SU-DHL-6 (cell line): ENCODE results near the gene IQSEC3.

ENCODE experiments used
- H2AFZ ChIP-seq: fragments of 200-600 bp; sonication (generic); 2 replicates; pipeline ENCODE4 v1.6.1; 2014; ENCODE audit warnings: low read depth, mild to moderate bottlenecking, moderate library complexity, mixed read lengths, antibody characterized with exemption, low read length; ENCODE audit not compliant: severe bottlenecking
- H3F3A ChIP-seq: fragments of 200-600 bp; shearing (Covaris generic); 2 replicates; pipeline ENCODE4 v1.6.0; 2016; ENCODE audit warnings: antibody characterized with exemption, mild to moderate bottlenecking; ENCODE audit not compliant: insufficient read depth
- H3K27ac ChIP-seq: fragments of 200-600 bp; sonication (generic); 2 replicates; pipeline ENCODE4 v1.5.1; 2016; ENCODE audit warnings: low read depth, mild to moderate bottlenecking, low read length, moderate library complexity, mixed read lengths
- H3K27me3 ChIP-seq: fragments of 200-600 bp; sonication (generic), shearing (Covaris generic); 2 replicates; pipeline ENCODE4 v1.6.0; 2014; ENCODE audit warnings: mild to moderate bottlenecking, low read length
- H3K36me3 ChIP-seq: fragments of 200-600 bp; sonication (generic); 2 replicates; pipeline ENCODE4 v1.6.1; 2014; ENCODE audit warnings: mild to moderate bottlenecking, low read length, mixed read lengths
- H3K4me2 ChIP-seq: fragments of 300-600, 200-600 bp; shearing (Covaris generic), sonication (generic); 2 replicates; pipeline ENCODE4 v1.6.0; 2014; ENCODE audit warnings: low read length, low read depth, mild to moderate bottlenecking; ENCODE audit not compliant: poor library complexity, severe bottlenecking
- H3K4me3 ChIP-seq: fragments of 200-600 bp; sonication (generic); 2 replicates; pipeline ENCODE4 v1.5.1; 2014; ENCODE audit warnings: antibody characterized with exemption, low read length, mild to moderate bottlenecking, mixed read lengths; ENCODE audit not compliant: insufficient read depth, poor library complexity, severe bottlenecking
- H3K79me2 ChIP-seq: fragments of 200-600 bp; sonication (generic); 2 replicates; pipeline ENCODE4 v1.6.1; 2014; ENCODE audit warnings: mild to moderate bottlenecking, low read length, moderate library complexity; ENCODE audit not compliant: insufficient read depth
- H3K9ac ChIP-seq: fragments of 200-600 bp; sonication (generic); 2 replicates; pipeline ENCODE4 v1.7.0; 2014; ENCODE audit warnings: mild to moderate bottlenecking, low read length
- H3K9me2 ChIP-seq: fragments of 200-600 bp; sonication (generic); replicated peaks from 2 replicates; pipeline ENCODE4 v1.6.1; 2014; ENCODE audit warnings: low read length; ENCODE audit not compliant: insufficient read depth
- H3K9me3 ChIP-seq: fragments of 200-600 bp; sonication (generic); 2 replicates; pipeline ENCODE4 v1.6.1; 2014; ENCODE audit warnings: low read length, mixed read lengths; ENCODE audit not compliant: insufficient read depth
- H4K20me1 ChIP-seq: fragments of 200-600 bp; sonication (generic); 2 replicates; pipeline ENCODE4 v1.6.1; 2014; ENCODE audit warnings: low read depth, mild to moderate bottlenecking, antibody characterized with exemption, low read length, moderate library complexity, mixed read lengths
- EZH2phosphoT487 ChIP-seq: fragments of 200-600 bp; sonication (generic), shearing (Covaris generic); conservative IDR thresholded peaks from 2 replicates; pipeline ENCODE4 v1.6.1; 2018; ENCODE audit warnings: mild to moderate bottlenecking, antibody characterized with exemption, low read length, moderate library complexity, mixed read lengths
- TF ChIP-seq, protein P1 (sequence below): fragments of 200-600 bp; sonication (generic); IDR thresholded peaks from one replicate; pipeline ENCODE4 v1.5.1; 2017; ENCODE audit warnings: antibody characterized with exemption, mild to moderate bottlenecking, low read length, moderate library complexity; ENCODE audit not compliant: insufficient read depth, poor library complexity, severe bottlenecking

IQSEC3 gene

GRCh38 chr12:155646-156045 lies 89.1 kb downstream of the IQSEC3 start:
- Histone ChIP-seq H3K9me2 (no peaks in the 10 kb centered on the region), H3K4me2 (no peak overlapping the region), H3K27me3 (no peaks in the 10 kb centered on the region), H3K79me2 (no peaks in the 10 kb centered on the region), H3K36me3 (no peaks in the 10 kb centered on the region), H4K20me1 (no peaks in the 10 kb centered on the region), H3F3A (no peaks in the 10 kb centered on the region), H3K9ac (no peak overlapping the region), H2AFZ (no peak overlapping the region), H3K9me3 (no peaks in the 10 kb centered on the region), H3K4me3 (no peak overlapping the region), H3K27ac (no peak overlapping the region)
- no peak for TF ChIP-seq EZH2phosphoT487
- TF ChIP-seq, protein P1, sequence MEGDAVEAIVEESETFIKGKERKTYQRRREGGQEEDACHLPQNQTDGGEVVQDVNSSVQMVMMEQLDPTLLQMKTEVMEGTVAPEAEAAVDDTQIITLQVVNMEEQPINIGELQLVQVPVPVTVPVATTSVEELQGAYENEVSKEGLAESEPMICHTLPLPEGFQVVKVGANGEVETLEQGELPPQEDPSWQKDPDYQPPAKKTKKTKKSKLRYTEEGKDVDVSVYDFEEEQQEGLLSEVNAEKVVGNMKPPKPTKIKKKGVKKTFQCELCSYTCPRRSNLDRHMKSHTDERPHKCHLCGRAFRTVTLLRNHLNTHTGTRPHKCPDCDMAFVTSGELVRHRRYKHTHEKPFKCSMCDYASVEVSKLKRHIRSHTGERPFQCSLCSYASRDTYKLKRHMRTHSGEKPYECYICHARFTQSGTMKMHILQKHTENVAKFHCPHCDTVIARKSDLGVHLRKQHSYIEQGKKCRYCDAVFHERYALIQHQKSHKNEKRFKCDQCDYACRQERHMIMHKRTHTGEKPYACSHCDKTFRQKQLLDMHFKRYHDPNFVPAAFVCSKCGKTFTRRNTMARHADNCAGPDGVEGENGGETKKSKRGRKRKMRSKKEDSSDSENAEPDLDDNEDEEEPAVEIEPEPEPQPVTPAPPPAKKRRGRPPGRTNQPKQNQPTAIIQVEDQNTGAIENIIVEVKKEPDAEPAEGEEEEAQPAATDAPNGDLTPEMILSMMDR = no peak

DNA sequence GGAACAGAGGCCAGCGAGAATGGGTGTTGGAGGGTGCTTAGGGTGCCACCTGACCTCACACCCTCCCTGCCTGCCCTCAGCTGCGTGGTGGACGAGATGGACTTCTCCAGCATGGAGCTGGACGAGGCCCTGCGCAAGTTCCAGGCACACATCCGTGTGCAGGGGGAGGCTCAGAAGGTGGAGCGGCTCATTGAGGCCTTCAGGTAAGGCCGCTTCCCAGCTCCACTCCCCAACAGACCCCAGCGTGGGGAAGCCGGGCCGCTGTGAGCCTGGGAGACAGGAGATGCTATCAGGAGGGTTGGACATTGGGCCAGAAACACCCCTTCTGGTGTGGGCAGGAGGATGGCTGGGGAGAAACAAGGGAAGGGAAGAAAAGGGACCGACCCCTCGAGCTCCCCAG lies 90.4 kb downstream of the IQSEC3 start:
- Histone ChIP-seq H3F3A (no peaks in the 10 kb centered on the region), H3K9me2 (no peaks in the 10 kb centered on the region), H3K9ac (no peak overlapping the region), H2AFZ (no peak overlapping the region), H3K79me2 (no peaks in the 10 kb centered on the region), H3K4me3 (no peak overlapping the region), H3K27ac (no peak overlapping the region), H3K9me3 (no peaks in the 10 kb centered on the region), H3K27me3 (no peaks in the 10 kb centered on the region), H4K20me1 (no peaks in the 10 kb centered on the region), H3K36me3 (no peaks in the 10 kb centered on the region), H3K4me2 (no peak overlapping the region)
- TF ChIP-seq EZH2phosphoT487 = no peak
- TF ChIP-seq, protein P1 = no peak

DNA sequence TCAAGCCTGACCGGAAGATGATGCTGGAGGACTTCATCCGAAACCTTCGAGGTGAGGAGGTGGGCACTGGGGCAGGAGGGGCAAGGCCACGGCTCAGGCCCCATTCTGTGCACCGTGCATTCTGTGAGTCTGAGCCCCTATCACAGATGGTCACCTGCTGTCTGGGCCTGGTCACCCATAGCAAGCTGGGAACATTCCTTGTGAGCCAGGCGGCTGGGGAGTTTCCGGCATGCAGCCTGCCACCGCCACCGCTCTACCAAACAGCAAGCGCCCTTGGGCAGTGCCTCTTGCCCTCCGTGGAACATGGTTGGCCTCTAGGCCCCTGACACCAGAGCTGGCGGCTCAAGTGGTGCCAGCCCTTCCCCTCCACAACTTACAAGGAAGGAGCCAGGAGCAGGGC lies 91.1 kb downstream of the IQSEC3 start:
- no peak overlapping the region for H3K9ac ChIP-seq
- H3K36me3 ChIP-seq = no peaks in the 10 kb centered on the region
- no peak overlapping the region for H3K4me2 ChIP-seq
- H3K27me3 ChIP-seq = no peaks in the 10 kb centered on the region
- no peaks in the 10 kb centered on the region for H4K20me1 ChIP-seq
- no peaks in the 10 kb centered on the region for H3K9me3 ChIP-seq
- H3F3A ChIP-seq = no peaks in the 10 kb centered on the region
- H3K4me3 ChIP-seq = no peak overlapping the region
- H3K27ac ChIP-seq = no peak overlapping the region
- no peaks in the 10 kb centered on the region for H3K79me2 ChIP-seq
- H2AFZ ChIP-seq = no peak overlapping the region
- H3K9me2 ChIP-seq = no peaks in the 10 kb centered on the region
- TF ChIP-seq, protein P1 = no peak
- TF ChIP-seq EZH2phosphoT487 = no peak
